Stimulated activated CD4-positive, alpha-beta T cell treated with anti-CD3 and anti-CD28 coated beads, Interleukin-4, amount 100 ng/mL, for 4 hours (primary cell): ENCODE data around the gene NDUFS7.
"Not testable (repeated sequence)": the region's sequence is repeated elsewhere in the genome, so short reads cannot be mapped to it uniquely, and the experiment has no call there.

ENCODE experiments used
- DNase-seq, 2 experiments: peaks; one replicate each; pipeline ENCODE4 v3.0.0-alpha.2; 2020

NDUFS7 gene

DNA sequence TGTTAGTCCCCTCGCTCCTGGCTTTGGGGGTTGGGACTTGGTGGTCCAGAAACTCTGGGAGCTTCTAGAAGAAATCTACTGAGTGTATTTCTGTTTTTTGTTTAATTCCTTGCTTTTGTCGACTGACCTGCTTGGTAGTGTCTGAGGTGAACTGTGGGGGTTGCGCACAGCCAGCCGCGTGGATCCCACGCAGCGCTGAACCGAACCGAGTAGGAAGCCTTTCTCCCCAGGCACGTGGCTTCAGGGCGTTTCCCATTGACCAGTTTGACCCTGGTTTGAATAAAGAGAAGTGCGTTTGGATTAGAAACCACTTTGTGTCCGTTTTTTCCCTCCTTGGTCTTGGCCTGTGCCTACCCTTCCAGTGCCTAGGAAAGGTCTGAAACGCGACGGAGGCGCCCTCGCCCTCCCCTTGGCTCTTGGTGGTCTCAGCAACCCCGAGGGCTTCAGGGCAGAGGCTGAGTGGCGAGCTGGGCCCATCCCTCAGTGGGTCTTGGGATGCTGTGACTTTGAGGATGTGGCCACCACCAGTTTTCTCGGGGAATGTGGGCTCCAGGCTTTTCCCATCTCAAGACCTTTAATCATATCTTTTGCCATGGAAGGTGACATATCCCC is 51.8 kb downstream of the NDUFS7 start:
- no peak for DNase-seq

DNA sequence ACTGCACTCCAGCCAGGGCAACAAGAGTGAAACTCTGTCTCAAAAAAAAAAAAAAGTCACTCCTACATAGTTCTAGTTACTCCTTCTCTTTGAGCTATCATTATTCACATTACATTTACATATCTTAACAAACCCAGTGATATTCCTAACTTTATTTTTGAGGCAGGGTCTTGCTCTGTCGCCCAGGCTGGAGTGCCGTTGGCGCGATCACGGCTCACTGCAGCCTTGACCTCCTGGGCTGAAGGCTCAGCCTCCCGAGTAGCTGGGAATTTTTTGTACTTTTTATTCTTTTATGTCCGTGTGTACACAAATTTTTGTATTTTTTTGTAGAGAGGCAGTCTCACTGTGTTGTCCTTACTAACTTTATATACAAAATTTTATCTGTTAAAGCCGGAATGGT is 53.9 kb downstream of the NDUFS7 start:
- no peak for DNase-seq

DNA sequence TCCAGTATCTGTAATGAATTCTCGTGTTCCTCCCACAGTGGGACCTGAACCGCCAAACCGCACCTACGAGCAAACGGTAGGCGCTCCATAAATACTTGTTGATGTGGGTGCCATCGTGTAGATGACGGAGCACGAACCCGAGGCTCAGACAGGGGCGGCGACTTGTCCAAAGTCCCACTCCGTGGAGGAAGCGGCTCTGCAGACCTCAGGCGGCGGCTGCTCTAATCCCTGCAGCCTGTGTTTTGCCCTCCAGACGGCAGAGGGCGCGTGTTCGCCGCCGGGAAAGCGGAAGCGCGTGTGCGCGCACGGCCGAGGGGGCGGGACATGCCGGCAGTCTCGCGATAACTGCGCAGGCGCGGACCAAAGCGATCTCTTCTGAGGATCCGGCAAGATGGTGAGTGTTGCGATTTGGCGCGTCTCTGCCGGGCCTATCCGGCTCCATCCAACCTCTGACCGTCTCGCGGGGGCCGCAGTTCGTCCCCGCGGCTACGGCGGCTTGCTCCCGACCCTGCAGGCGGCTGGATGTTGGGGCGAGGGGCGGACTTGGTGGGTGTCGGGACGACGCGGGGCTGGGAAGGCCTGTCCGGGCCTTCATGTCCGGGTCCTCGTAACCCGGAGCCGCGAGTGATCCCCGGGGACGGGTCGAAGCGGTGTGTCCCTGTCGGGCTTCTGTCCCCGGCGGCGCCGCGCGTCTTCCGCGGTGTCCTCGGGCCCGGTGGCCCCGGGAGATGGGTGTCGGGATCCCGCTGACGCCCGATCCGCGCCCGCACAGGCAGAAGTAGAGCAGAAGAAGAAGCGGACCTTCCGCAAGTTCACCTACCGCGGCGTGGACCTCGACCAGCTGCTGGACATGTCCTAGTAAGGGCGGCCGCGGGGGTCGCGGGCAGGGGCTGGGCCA is 54.6 kb downstream of the NDUFS7 start, which contains the start of gene RPS15:
TSS of gene RPS15 (plus strand) at position 362 of the 898 bp plus-strand sequence. CDS start at position 392, 30 bp downstream.
- peak; percentile 93 to 97 for DNase-seq

DNA sequence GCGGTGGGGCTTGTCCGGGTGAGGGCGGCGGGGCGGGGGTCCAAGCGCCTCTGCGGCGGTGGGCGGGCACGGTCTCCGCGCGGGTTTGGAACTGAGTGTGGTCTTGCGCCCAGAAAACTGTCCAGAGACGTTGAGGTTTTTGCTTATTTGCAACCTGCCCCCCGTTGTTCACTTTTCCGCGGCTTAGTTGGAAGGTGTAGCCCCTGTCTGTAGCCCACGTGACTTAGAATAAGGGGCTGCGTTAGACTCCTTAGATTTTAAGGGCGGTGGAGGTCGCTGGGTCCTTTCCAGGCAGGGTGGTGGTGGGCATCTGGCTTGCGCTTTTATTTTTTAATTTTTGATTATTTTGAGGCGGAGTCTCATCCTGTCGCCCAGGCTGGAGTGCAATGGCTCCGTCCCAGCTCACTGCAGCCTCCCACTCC is 55.2 kb downstream of the NDUFS7 start:
- no peak for DNase-seq

DNA sequence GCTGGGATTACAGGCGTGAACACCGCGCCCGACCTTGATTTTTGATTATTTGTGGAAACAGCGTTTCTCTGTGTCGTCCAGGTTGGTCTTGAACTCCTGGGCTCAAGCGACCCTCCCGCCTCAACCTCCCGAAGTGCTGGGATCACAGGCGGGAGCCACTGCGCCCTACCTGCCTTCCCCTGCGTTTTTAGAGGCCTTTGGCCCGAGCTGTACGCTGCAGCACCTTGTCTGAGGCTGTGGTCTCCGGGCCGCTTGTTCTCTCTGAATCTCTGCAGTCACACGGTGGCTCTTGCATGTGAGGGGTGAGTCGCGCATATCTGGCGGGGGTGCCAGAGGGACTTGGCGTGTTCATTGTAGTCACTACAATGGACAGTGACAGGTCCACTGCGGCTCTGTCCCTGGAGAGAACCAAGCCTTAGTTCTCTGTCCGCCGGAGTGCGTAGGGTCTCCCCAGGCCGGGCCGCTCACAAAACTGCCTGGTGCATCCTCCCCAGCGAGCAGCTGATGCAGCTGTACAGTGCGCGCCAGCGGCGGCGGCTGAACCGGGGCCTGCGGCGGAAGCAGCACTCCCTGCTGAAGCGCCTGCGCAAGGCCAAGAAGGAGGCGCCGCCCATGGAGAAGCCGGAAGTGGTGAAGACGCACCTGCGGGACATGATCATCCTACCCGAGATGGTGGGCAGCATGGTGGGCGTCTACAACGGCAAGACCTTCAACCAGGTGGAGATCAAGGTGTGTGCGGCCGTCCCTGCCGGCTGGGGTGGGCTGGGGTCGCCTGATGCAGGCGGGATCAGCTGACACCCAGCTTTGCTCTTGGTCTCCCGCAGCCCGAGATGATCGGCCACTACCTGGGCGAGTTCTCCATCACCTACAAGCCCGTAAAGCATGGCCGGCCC is 56.1 kb downstream of the NDUFS7 start:
- not testable (repeated sequence) for DNase-seq

DNA sequence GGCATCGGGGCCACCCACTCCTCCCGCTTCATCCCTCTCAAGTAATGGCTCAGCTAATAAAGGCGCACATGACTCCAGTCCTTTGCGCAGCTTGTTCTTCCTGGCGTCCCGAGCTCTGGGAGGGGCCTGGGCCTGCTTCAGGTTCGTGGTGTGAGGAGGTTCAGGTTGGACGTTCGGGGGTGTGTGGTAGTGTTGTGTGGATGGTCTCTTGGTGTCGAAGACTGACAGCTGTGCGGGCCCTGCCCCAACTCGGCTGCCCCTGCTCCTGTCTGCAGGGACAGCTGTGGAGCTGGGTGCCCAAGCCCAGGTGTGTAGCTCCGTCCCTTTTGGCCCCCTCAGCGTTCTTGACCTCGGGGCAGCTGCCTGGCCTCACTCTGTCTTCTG is 56.7 kb downstream of the NDUFS7 start:
- DNase-seq, result no peak

DNA sequence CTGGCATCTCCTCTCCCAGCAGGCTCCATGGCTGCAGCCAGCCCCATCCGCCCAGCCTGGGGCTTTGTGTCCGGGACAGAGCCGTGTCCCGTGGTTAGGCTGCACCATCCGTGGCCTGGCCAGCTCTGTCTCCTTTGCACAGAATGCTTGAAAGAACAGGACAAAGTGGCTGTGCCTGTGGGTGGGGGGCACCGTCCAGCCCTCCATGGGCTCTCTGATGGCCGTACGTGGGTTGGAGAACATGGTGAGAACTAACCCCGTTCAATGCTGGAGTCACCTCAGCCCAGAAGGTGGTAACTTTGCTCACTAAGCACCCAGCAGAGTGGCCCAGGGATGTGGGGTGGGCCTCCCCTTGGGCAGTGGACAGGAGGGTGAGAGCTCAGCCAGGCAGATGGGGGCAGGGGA is 57.3 kb downstream of the NDUFS7 start:
- DNase-seq, result no peak

DNA sequence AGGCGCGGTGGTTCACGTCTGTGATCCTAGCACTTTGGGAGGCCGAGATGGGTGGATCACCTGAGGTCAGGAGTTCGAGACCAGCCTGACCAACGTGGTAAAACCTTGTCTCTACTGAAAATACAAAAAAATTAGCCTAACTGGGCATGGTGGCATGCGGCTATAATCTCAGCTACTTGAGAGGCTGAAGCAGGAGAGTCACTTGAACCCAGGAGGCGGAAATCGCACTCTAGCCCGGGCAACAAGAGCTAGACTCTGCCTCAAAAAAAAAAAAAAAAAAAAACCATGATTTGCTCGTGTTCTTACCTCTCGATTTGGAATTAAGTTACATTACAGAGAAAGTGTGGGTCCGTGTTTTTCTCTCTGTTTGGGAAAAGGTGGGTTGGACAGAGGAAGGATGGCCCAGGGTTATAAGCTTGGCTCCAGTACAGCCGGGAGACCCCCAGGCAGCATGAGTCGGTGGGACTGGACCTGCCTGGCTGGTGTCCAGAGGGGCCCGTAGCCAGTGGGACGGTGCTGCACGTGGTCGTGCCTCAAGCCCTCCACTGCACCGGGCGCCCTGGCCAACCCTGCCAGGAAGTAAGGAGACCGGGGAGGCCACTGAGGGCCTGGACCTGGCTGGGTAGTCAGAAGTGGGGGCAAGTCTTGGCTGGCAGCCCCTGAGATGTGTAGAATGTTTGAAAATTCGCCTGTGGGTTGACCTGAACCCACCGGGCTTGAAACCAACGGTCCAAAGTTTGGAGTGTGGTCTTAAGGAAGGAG is 58.2 kb downstream of the NDUFS7 start:
- DNase-seq, result no peak
